Immature natural killer cell (primary cell): ENCODE data around the gene HRK. TPM values are rescaled to one million over a fixed set of nuclear protein-coding genes. Genes with fewer than 3 reads are reported as not detected.

Source experiments
- DNase-seq, 3 donors: peaks; one replicate each; pipeline ENCODE4 v3.0.0; 2022; ENCODE audit warnings: mixed read lengths in 1 of 3
- H3K27ac Mint-ChIP-seq, 6 donors: one replicate each; pipeline ENCODE4 v1.8.0; 2020; ENCODE audit warnings: mixed read lengths in 6 of 6, mild to moderate bottlenecking in 5 of 6, inconsistent platforms in 4 of 6, moderate library complexity in 3 of 6
- H3K27me3 Mint-ChIP-seq, 3 donors: one replicate each; pipeline ENCODE4 v1.8.0; 2020 to 2021; ENCODE audit warnings: low read depth in 3 of 3, mild to moderate bottlenecking in 3 of 3, mixed read lengths in 3 of 3, moderate library complexity in 3 of 3, inconsistent platforms in 1 of 3
- H3K36me3 Mint-ChIP-seq, 3 donors: one replicate each; pipeline ENCODE4 v1.8.0; 2020; ENCODE audit warnings: mixed read lengths in 3 of 3, inconsistent platforms in 2 of 3, mild to moderate bottlenecking in 2 of 3
- H3K4me1 Mint-ChIP-seq, 2 donors: one replicate each; pipeline ENCODE4 v1.8.0; 2020; ENCODE audit warnings: inconsistent platforms in 2 of 2, mild to moderate bottlenecking in 2 of 2, mixed read lengths in 2 of 2, moderate library complexity in 1 of 2
- H3K4me3 Mint-ChIP-seq, 5 donors: one replicate each; pipeline ENCODE4 v1.8.0; 2020; ENCODE audit warnings: mild to moderate bottlenecking in 5 of 5, mixed read lengths in 5 of 5, inconsistent platforms in 3 of 5, moderate library complexity in 3 of 5
- H3K9me3 Mint-ChIP-seq, 6 donors: one replicate each; pipeline ENCODE4 v1.8.0; 2020; ENCODE audit warnings: mild to moderate bottlenecking in 6 of 6, mixed read lengths in 6 of 6, inconsistent platforms in 4 of 6, moderate library complexity in 3 of 6
- polyA plus RNA-seq, 3 donors: library from polyadenylated mRNA; unstranded; fragments of 300-500 nt; fragmentation: Illumina TruSeq; gene quantifications; one replicate each; pipeline ENCODE4 v1.2.3, GENCODE V29; 2021

HRK gene
- polyA plus RNA-seq: not detected

DNA sequence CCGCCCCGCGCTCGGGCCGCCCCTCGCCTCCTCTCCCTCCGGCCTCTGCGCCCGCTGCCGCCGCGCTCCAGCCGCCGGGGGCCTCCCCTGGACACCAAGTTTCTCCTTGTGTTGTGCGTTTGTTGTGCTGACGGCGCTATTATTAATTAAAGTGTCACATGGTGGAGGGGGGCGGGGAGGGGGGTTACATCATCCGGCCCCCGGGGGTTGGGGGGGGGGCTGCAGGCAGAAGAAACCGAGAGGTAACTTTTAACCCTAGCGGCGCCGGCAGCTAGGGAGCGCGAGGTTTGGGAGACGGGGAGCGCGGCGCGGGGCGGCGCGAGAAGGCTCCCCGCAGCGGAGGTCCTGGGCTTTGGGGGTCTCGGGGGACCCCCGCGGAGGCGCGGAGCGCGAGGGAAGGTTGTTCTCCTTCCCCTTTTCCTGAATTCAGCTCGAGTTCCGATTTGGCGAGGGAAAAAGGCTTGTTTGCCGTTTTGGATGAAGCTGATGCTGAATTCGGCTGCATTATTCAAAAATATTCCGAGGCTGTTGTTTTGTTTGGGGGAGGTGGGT, at the start of gene HRK:
Gene HRK (minus strand): TSS at position 117 of the 552 bp plus-strand sequence. CDS start 134 bp downstream, outside the sequence.
- no peak for DNase-seq
- Mint-ChIP-seq H3K27ac (peak within 1 kb of the TSS in 1 of 6 donors; percentile 43), H3K36me3 (peaks cover 0 to 3% (median 0%) of the 10 kb centered on the region in 3 donors)

DNA sequence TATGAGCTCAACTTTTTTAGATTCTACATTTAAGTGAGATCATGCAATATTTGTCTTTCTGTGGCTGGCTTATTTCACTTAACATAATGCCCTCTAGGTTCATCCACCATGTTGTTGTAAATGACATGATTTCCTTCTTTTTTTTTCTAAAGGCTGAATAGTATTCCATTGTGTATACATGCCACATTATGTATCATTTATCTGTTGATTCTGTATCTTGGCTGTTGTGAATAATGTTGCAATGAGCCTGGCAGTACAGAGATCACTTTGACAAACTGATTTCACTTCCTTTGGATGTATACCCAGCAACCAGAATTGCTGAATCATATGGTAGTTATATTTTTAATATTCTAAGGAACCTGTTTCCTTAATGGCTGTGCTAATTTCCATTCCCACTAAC, 48.6 kb upstream of the HRK start:
- H3K4me3 Mint-ChIP-seq: no peak overlapping the region
- H3K9me3 Mint-ChIP-seq: no peaks in the 10 kb centered on the region
- H3K4me1 Mint-ChIP-seq: peaks cover 29 to 38% of the 10 kb centered on the region in 2 donors
- H3K36me3 Mint-ChIP-seq: peaks cover 19 to 36% (median 33%) of the 10 kb centered on the region in 3 donors
- H3K27ac Mint-ChIP-seq: no peak overlapping the region
- H3K27me3 Mint-ChIP-seq: peaks cover 2 to 5% (median 3%) of the 10 kb centered on the region in 3 donors
- DNase-seq: no peak

More for the DNA sequence above, at the start of gene HRK:
- Mint-ChIP-seq H3K4me1 (peaks cover 14 to 28% of the 10 kb centered on the region in 2 donors), H3K27me3 (peaks cover 18 to 40% (median 28%) of the 10 kb centered on the region in 3 donors), H3K4me3 (peak within 1 kb of the TSS; percentile 36 to 79 (median 53)), H3K9me3 (peaks cover 0 to 3% (median 0%) of the 10 kb centered on the region in 6 donors)

DNA sequence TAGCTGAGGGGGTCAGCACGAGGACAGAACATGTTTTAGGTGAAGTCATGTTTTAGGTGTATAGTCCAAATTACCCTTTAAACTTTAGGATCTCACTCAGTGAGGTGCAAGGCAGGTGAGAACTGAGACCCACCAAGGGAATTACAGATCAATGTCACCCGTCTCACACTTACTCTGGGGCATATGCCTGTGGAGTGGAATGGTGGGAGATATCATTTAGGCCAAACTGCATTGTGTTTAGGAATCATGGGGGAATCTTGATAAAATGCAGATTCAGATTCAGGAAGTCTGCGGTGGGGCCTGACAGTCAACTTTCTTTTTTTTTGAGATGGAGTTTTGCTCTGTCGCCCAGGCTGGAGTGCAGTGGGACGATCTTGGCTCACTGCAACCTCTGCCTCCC, 47.3 kb upstream of the HRK start:
- no peak overlapping the region for H3K27ac Mint-ChIP-seq
- DNase-seq: no peak
- peaks cover 40 to 46% of the 10 kb centered on the region in 2 donors for H3K4me1 Mint-ChIP-seq
- no peak overlapping the region for H3K4me3 Mint-ChIP-seq
- no peaks in the 10 kb centered on the region for H3K9me3 Mint-ChIP-seq
- H3K27me3 Mint-ChIP-seq: peaks cover 2 to 10% (median 6%) of the 10 kb centered on the region in 3 donors
- H3K36me3 Mint-ChIP-seq: peaks cover 14 to 35% (median 32%) of the 10 kb centered on the region in 3 donors

- H3K4me1 Mint-ChIP-seq: peaks cover 47 to 51% of the 10 kb centered on the region in 2 donors
- H3K27ac Mint-ChIP-seq: no peak overlapping the region
- H3K9me3 Mint-ChIP-seq: no peaks in the 10 kb centered on the region
Observed at GRCh38 chr12:116927244-116927940, 46.2 kb upstream of the HRK start.

DNA sequence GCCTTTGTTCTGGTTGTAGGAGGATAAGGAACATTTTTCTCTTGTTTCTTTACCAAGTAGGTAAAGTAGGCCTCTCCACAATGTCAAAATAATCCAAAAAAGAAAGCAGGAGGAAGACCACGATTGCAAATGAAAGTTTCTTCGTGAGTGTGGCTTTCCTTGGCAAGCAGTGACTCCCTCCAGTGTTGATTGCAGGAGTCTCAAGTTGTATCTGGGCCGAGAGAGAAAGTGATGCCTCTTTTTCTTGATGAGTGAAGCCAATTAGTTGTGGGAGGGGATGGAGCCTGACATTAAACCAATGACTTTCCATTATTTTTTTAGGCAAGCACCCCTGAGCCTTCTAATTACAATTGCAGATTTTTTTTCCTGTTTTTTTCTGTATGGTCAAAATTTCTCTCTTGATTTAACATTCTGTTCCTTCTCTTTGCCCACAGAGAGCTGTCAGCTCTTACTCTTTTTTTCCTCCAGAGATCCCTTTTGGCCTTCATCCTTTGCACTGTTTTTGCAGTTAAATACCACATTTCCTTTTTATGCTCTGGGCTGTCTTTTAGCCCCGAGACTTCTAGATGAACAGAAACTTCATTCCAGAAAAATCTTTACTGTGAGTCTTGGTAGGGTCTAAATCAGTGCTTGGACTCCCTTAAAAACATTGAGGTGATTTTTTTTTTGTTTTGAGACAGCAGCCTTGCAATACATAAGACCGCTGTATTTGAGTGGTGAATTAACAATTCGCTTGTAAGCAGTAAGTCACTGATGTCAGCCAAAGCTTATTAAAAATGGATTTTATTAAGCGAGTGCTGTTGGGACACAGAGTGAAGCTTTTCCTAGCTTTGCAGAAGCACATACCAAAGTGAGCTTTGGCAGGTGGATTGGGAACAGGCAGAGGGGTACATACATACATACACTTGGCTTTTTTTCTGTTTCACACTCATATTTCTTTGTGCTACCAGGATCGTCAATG, 45.3 kb upstream of the HRK start:
- Mint-ChIP-seq H3K4me3 (peak overlapping the region in 4 of 5 donors; percentile 33 to 45 (median 39)), H3K27ac (no peak overlapping the region), H3K27me3 (peaks cover 2 to 10% (median 6%) of the 10 kb centered on the region in 3 donors), H3K9me3 (no peaks in the 10 kb centered on the region), H3K4me1 (peaks cover 52 to 59% of the 10 kb centered on the region in 2 donors), H3K36me3 (peaks cover 14 to 35% (median 27%) of the 10 kb centered on the region in 3 donors)
- no peak for DNase-seq

More at GRCh38 chr12:116927244-116927940, 46.2 kb upstream of the HRK start:
- H3K4me3 Mint-ChIP-seq: peak overlapping the region in 1 of 5 donors; percentile 16
- peaks cover 14 to 35% (median 32%) of the 10 kb centered on the region in 3 donors for H3K36me3 Mint-ChIP-seq
- H3K27me3 Mint-ChIP-seq: peaks cover 2 to 10% (median 6%) of the 10 kb centered on the region in 3 donors
- no peak for DNase-seq

GRCh38 chr12:116924558-116925453, 43.6 kb upstream of the HRK start:
- Mint-ChIP-seq H3K27me3 (peaks cover 2 to 9% (median 6%) of the 10 kb centered on the region in 3 donors), H3K9me3 (no peaks in the 10 kb centered on the region), H3K4me1 (peaks cover 70 to 77% of the 10 kb centered on the region in 2 donors), H3K27ac (peak overlapping the region; percentile 65 to 88 (median 84)), H3K36me3 (peaks cover 6 to 25% (median 14%) of the 10 kb centered on the region in 3 donors), H3K4me3 (peak overlapping the region; percentile 61 to 91 (median 81))
- DNase-seq: peak; percentile 82 to 85 (median 82)

- H3K9me3 Mint-ChIP-seq: no peaks in the 10 kb centered on the region
- H3K27ac Mint-ChIP-seq: peak overlapping the region in 3 of 6 donors; percentile 16 to 38 (median 20)
- no peak for DNase-seq
- peaks cover 73 to 89% of the 10 kb centered on the region in 2 donors for H3K4me1 Mint-ChIP-seq
- peaks cover 0 to 8% (median 2%) of the 10 kb centered on the region in 3 donors for H3K36me3 Mint-ChIP-seq
- H3K4me3 Mint-ChIP-seq: peak overlapping the region in 1 of 5 donors; percentile 9
- H3K27me3 Mint-ChIP-seq: peaks cover 2 to 7% (median 6%) of the 10 kb centered on the region in 3 donors
Observed at GRCh38 chr12:116922194-116922897, 41.1 kb upstream of the HRK start.

DNA sequence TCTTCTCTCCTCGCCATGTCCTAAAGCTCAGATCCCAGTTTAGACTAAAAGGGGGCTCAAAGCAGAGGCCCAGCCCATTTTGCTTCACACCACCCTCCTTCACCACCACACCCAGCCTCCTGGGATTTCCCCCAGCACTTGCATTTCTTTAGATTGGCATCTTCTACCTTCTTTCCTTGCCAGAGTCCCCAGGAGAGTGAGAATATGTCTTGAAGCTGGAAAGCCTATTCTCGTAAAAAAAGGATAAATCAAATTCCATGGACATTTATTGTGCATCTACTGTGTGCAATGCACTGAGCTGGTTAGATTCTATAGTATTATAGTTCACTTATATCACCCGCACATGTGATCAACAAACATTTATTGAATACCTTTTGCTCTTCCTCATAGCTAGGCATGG, 39.7 kb upstream of the HRK start:
- Mint-ChIP-seq H3K27me3 (peaks cover 9 to 15% (median 12%) of the 10 kb centered on the region in 3 donors), H3K36me3 (peaks cover 0 to 7% (median 4%) of the 10 kb centered on the region in 3 donors), H3K4me3 (no peak overlapping the region), H3K9me3 (no peaks in the 10 kb centered on the region), H3K4me1 (peaks cover 73 to 89% of the 10 kb centered on the region in 2 donors), H3K27ac (no peak overlapping the region)
- DNase-seq: no peak

DNA sequence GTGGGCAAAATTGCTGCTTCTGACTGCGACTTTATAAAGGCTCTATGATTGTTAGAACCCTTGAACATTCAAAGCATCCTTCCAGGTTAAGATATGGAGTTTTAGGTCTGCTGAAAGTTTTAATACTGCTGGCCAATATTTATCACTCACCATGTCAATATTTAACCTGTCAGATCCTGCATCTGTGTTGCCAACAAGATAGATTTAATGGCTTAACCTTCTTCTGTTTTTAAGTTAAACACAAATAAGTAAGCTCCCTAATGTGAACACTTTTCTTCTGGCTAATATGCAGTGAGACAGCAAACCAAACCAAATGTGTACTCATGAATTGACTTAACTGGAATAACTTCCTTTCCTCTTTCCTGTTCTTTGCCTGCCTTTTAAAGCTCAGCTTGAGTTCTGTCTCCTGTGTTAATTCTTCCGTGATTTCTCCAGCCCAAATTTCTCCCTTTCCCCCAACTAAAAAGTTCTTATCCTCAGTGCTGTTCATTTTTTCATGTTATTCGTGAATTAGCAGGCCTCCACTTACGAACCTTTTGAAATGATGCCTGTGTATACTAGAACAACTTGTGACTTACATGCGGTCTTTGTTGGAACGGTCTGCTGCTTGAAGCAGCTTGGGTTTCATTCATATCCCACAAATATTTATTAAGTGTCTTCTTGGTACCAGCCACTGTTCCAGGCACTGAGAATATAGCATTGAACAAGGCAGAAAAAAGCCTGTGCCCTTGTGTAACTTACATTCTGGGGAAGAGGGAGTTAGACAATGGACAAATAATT, 38.7 kb upstream of the HRK start:
- Mint-ChIP-seq H3K27ac (peak overlapping the region in 2 of 6 donors; percentile 1 to 59), H3K27me3 (peaks cover 9 to 14% (median 11%) of the 10 kb centered on the region in 3 donors), H3K4me3 (no peak overlapping the region)

DNA sequence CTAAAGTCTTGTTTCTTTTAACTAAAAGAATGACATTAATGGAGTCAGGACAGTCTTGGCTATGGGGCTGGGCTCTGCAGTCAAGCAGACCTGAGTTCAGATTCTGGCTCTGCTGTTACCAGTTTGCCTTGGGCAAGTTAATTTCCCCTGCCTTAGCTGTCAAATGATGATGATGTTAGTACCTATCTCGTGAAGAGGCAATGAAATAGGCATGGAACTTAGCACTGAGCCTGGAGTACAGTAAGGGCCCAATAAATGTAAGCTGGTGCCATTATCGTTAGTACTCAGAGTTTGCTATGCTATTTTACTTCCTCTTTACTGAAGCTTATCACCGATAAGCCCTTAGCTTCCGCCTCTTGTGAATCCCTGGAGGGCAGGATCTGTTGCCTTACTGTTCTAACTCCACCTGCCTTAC, 38.0 kb upstream of the HRK start:
- DNase-seq: no peak
- Mint-ChIP-seq H3K4me3 (no peak overlapping the region), H3K27me3 (peaks cover 6 to 11% (median 8%) of the 10 kb centered on the region in 3 donors), H3K36me3 (peaks cover 0 to 4% (median 0%) of the 10 kb centered on the region in 3 donors), H3K27ac (peak overlapping the region in 1 of 6 donors; percentile 59), H3K4me1 (peaks cover 63 to 84% of the 10 kb centered on the region in 2 donors), H3K9me3 (no peaks in the 10 kb centered on the region)

More for the DNA sequence above, 38.7 kb upstream of the HRK start:
- DNase-seq: no peak
- Mint-ChIP-seq H3K9me3 (no peaks in the 10 kb centered on the region), H3K4me1 (peaks cover 70 to 89% of the 10 kb centered on the region in 2 donors), H3K36me3 (peaks cover 0 to 6% (median 4%) of the 10 kb centered on the region in 3 donors)

DNA sequence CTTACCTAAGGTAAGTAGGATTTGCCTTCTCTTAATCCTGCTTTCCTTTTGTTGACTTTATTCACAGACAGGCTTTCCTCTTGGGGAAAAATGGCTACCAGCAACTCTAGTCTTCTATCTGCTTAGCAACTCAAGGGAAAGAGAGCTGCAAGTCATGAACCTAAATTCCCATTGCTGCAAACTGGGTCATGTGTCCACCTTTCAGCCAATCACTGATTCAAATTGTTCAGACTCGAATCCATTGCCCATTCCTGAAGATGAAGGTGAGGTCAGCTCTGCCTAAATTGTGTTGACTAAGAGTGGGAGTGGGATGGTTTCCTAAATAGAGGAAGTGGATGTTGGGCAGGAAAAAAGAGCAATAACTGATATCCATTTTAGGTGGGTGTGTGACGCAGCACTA, 37.2 kb upstream of the HRK start:
- peaks cover 59 to 82% of the 10 kb centered on the region in 2 donors for H3K4me1 Mint-ChIP-seq
- H3K36me3 Mint-ChIP-seq: peaks cover 0 to 4% (median 0%) of the 10 kb centered on the region in 3 donors
- no peak for DNase-seq
- H3K9me3 Mint-ChIP-seq: no peaks in the 10 kb centered on the region
- peaks cover 6 to 11% (median 8%) of the 10 kb centered on the region in 3 donors for H3K27me3 Mint-ChIP-seq
- H3K4me3 Mint-ChIP-seq: no peak overlapping the region
- H3K27ac Mint-ChIP-seq: no peak overlapping the region
